NCI-H146 treated with DMSO at 0.1 percent for 48 hours (cell line): ENCODE measurements around the gene FAM3A.

ENCODE experiments used
- DNase-seq: peaks from one replicate; lab custom pipeline; 2025; ENCODE audit not compliant: unreplicated experiment; lab: John Stamatoyannopoulos, UW

FAM3A gene

DNA sequence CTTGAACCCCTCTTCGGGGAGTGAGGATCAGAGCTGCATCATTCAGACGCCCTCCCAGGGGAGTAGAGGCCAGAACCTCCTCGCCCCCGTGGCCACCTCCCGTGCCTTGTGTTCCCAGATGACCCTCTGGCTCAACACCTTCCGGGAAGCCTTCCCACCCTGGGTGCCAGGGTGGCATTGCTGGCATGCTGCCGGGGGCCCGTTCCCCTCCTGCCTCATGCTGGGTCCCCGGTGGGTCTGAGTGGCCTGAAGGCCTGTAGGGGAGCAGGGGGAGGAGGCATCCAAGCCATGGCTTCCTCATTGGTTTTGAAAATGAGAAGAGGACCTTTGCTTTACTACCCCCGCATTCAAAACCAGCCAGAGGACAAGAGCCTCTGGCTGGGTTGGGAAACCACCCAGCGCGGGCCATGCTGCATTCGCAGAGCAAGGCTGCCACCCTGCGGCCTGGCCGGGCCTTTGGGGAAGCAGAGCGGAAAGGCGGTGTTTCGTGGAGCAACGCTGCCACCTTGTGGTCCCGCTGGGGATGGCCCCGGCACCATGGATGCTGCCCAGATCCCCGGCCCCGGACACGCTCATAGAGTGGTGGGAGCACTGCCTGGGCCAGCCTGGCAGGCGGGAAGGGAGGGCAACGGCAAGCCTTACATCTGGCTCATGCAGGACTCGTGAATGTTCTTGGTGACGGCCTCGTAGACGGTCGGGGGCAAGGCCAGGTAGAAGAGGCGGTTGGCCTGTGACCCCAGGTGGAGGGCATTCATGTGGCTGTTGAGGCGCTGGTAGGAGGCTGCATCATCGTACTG lies 18.7 kb upstream of the FAM3A start:
- DNase-seq = peak; percentile 28

DNA sequence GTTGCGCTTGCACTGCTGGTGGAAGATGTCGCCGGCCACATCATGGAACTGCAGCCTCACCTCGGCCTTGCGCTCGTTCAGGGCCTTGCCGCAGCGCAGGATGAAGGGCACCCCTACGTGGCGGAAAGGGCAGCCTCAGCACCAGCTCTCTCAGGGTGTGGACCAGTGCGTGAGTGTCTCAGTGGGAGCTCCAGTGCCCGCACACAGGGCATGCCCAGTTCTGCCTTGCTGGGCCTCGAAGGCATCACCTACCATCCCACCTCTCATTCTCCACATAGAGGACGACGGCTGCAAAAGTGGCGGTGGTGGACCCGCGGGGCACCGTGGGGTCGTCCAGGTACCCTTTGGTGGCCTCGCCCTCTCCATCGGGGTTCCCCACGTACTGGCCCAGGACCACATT lies 16.7 kb upstream of the FAM3A start:
- no peak for DNase-seq

DNA sequence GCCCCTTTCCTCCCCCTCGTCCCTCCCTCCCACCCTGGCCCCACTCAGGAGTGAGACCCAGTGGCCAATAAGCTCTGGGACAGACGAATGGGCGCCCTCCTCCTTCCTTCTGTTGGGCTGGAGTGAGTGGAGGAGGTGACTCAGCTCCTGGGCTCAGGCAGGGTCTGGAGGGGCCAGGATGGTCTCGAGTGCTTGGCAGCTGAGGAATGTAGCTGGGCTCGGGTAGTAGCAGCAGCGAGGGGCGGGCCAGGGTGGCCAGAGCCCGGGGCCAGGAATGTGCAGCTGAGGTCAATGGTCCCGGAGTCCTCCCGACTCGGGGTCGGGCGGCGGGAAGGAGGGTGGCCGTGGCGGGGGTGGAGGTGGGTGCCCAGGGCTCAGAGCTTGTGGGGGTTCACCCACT lies 15.6 kb upstream of the FAM3A start:
- no peak for DNase-seq

DNA sequence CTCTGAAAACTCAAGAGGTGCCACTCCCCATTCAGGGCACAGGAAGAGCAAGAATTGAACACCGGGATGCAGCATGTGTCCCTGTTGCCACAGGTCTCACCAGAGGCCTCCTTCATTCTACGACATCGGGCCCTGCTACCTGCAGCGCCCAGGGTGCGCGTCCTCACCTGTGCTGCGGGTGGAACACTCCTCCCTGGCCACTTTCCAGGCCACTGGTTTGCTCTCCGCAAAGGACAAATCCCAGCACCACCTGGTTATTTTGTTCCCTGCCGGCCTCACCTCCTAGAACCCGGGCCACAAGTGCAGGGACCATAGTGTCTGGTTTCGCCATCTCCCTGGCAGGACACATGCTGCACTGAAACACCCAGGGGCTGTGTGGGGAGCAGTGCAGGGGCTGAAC lies 14.3 kb upstream of the FAM3A start:
- DNase-seq = no peak

DNA sequence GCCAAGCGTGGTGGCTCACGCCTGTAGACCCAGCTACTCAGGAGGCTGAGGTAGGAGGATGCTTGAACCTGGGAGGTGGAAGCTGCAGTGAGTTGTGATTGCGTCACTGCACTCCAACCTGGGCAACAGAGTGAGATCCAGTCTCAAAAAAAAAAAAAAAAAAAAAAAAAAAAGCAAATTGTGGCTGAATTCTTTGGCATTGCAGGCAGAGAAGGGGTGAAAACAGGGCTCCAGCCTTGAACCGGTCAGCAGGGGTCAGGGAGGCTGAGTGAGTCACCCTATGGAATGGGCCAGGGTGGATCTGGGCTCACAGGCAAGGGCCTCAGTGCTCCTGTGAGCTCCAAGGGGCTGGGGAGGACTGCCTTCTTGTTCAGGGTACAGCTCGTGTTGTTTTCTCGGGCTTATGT lies 13.2 kb upstream of the FAM3A start:
- no peak for DNase-seq

DNA sequence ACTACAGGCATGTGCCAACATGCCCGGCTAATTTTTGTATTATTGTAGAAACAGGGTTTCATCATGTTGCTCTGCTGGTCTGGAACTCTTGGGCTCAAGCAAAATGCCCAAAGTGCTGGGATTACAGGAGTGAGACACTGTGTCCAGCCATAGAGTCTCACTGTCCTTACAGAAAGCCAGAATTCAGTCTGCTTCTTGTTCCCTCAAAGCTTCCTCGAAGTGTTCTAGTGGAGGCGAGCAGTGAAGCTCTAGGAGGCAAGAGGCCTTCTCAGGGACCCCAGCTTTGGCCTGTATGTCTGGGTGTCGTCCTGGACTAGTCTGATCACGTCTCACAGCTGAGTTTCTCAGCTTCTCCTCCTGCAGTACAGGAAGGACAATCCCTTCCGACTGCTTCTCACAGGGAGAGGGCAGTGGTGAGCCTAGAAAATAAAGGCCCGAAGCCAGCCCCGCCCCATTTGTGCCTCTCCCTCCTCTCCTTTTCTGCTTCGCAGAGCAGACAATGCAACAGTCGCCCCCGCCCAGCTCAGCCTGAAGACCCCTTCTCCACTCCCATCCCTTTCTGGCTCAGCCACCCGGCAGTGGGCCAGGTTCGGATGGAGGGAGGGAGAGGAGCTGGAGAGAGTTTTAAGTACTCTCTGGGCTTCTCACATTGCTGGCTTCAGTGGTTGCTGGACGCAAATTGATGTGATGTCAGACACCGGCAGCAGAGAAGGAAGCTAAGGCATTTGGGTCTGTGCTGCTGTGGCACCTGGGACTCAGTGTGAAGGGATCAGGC lies 11.1 kb upstream of the FAM3A start:
- DNase-seq = peak; percentile 55

- no peak for DNase-seq
Measured at GRCh38 chrX:154525606-154526490, 9.8 kb upstream of the FAM3A start.

DNA sequence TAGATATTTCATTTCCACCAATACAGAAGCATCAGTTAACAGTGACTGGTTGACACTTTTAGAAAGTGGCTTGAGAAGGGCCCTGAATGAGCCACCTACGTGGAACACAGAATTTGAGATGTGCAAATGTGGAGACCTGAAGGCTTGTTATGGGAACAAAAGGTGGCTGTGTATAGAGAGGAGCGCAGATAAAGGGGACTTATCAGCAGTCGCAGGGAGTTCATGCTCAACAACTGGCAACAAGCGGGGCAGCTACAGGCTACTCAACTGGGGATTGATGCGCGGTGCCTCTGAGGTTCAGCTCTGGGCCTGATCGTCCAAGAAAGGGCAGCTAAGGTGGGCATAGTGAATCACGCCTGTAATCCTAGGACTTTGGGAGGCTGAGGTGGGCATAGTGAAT lies 3.4 kb upstream of the FAM3A start:
- DNase-seq = no peak

DNA sequence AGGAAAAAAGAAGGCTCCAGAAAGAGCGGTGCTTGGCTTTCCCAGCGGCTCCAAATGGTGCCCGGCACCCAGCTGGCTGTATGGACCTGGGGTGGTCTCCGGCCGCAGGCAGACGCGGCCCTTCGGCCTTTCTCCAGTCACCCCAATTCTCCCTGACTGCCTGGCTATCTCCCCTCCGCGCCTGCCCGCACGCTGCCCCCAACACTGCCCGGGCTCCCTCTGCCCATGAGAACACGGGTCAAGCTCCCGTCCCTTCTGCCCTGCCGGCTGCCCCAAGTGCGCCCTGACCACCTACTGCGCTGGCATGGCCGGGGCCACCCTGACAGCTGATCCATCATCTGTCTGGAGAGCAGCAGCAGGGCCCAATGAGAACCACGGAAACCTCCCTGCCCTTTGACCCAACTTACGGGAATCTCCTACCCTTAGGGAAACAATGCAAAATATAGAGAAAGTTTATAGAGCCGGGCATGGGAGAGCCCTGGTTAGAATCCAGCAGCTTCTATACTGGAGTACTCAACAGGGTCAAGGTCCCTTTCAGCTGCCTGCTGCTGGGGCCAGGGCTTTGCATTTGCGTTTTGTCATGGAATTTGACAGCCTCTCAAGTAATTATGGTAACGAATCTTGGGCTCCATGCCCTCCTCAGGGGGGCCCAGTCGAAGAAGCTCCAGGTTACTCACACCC lies 1.2 kb upstream of the FAM3A start:
- DNase-seq = no peak

- no peak for DNase-seq
Measured at GRCh38 chrX:154516656-154517100, 646 bp upstream of the FAM3A start.

- peak; percentile 30 for DNase-seq
Measured at GRCh38 chrX:154515090-154515965, 704 bp downstream of the FAM3A start.

- DNase-seq = no peak
Measured at GRCh38 chrX:154513716-154514115, 2.3 kb downstream of the FAM3A start.

DNA sequence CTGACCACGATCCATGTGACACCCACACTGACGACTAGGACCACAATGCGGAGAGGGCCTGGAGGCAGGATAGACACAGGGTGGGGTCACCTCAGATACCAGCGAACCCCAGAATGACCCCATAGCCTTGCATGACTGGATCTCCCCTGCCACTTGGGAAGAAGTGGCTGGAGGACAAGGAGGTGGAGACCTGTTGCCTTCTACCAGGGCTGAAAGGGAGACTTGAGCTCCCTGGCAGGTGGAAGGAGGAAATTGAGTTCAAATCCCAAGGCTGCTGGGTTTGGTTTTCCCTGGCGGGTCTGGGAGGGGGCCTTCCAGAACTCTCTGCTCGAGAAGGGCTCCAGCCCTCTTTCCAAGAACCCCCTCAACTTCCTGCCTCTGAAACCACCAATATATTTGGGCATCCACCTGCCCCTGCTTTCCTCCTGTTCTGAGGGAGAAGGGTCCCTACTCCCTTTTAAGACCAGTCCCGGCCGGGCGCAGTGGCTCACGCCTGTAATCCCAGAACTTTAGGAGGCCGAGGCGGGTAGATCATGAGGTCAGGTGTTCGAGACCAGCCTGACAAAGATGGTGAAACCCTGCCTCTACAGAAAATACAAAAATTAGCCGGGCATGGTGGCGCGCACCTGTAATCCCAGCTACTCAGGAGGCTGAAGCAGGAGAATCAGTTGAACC lies 3.0 kb downstream of the FAM3A start:
- DNase-seq = no peak

DNA sequence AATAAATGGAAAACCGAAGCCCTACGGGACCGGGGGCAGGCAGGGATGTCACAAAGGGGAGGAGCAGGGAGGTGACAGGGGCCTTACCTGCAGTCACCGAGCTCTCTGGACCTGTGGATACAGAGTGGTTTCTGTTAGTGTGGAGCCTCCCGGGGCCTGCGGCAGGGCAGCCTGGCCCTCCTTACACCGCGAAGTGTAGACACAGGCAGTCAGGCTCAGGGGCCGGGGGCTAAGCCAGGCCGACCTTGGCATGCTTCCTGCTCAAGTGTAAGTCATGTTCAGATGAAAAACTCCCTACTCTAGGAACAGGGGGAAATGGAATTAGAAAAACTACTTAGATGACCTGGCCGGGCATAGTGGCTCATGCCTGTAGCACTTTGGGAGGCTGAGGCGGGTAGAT lies 4.3 kb downstream of the FAM3A start:
- no peak for DNase-seq

DNA sequence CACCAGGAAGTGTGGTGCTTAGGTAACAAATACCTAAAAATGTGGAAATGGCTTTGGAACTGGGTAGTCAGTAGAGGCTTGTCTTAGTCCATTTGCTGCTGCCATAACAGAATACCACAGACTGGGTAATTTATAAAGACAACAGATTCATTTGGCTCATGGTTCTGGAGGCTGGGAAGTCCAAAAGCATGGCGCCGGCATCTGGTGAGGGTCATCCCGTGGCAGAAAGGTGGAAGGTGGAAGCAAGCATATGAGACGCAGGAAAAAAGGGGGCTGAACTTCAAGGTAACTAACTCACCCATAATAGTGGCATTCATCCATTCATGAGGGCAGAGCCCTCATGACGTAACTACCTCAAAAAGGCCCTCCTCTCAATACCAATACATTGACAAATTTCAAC lies 6.6 kb downstream of the FAM3A start:
- DNase-seq = no peak

DNA sequence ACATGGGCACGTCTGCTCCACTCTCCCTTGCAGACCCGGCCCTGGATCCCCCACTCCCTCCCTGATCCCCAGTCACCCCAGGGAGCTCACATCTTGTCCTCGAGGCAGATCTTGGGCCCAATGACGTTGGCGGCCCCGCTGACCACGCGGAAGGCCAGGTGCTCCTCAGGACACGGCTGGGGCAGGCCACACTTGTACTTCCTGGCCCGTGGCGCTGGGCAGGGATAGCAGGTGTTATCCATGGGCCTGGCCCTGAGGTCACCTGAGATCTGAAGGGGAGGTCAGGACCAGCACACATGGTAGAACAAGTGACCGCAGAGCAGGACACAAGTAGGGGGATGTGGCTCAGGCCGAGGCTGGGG lies 7.7 kb downstream of the FAM3A start:
- DNase-seq = no peak

- DNase-seq = no peak
Measured at GRCh38 chrX:154507673-154508383, 8.2 kb downstream of the FAM3A start.

- DNase-seq = no peak
Measured at GRCh38 chrX:154506483-154507332, 9.3 kb downstream of the FAM3A start.
